ENCODE data around the gene RASSF3. TPM values are rescaled to one million over a fixed set of nuclear protein-coding genes. Genes with fewer than 3 reads are reported as not detected.

The RASSF3 gene
- total RNA-seq (2022) = 30.5 and 30.6 TPM in 2 replicates
- percentile 58 among the genes with signal in this experiment for Bru-seq, nascent RNA
- percentile 68 among the genes with signal in this experiment for BruChase-seq, experiment 1, labeled RNA remaining after a 6-hour chase
- percentile 61 among the genes with signal in this experiment for BruChase-seq, experiment 2, labeled RNA remaining after a 2-hour chase
- long read RNA-seq, transcript RASSF3-204 (5 exons, 3,492 nt) = major isoform, 41 of 45 reads
- long read RNA-seq, partial matches to known transcripts = 1 of 45 reads
- long read RNA-seq, other reads (novel, unspliced or antisense) = 3 of 45 reads

- H3K9me3 Mint-ChIP-seq (ENCODE audit: unreplicated experiment) = no peaks in the 10 kb centered on the region
- peaks cover 19% of the 10 kb centered on the region for H3K36me3 Mint-ChIP-seq (ENCODE audit: insufficient read depth, unreplicated experiment)
- intact Hi-C loops (cut with micrococcal nuclease) = loop anchor here (2.0 kb wide), 1 partner anchor 61 kb away; no protein-coding TSS in a partner anchor
- peak within 1 kb of the TSS; percentile 90 for H3K27ac Mint-ChIP-seq (ENCODE audit: low read depth, unreplicated experiment)
- ChIA-PET CTCF (interaction anchor here (0.6 to 5.1 kb wide), 14 partner anchors 14 to 1706 kb away, joined by 3 to 49 read pairs (median 5); no protein-coding TSS in a partner anchor), POLR2A (interaction anchor here (0.6 to 9.7 kb wide), 23 partner anchors 9 to 728 kb away, joined by 3 to 124 read pairs (median 5); no protein-coding TSS in a partner anchor)
- H3K4me1 Mint-ChIP-seq (ENCODE audit: insufficient read depth, unreplicated experiment) = peaks cover 14% of the 10 kb centered on the region
- H3K4me3 Mint-ChIP-seq (ENCODE audit: unreplicated experiment) = peak within 1 kb of the TSS; percentile 80
- no peak for TF ChIP-seq CTCF (IDR thresholded peaks at IDR 0.05; ENCODE audit: unreplicated experiment)
- peak; percentile 71 for DNase-seq (ENCODE audit: unreplicated experiment)
- no TSS peak for BruUV-seq (replicated peaks)
- H3K27me3 Mint-ChIP-seq (ENCODE audit: insufficient read depth, unreplicated experiment) = no peaks in the 10 kb centered on the region
Measured at GRCh38 chr12:64610079-64610659, at the start of gene RASSF3. Gene RASSF3 (plus strand): TSS chr12:64610495. CDS start chr12:64610633, 138 bp downstream.

GRCh38 chr12:64561302-64562136 lies 48.8 kb upstream of the RASSF3 start:
- Mint-ChIP-seq H3K9me3 (ENCODE audit: unreplicated experiment) (no peaks in the 10 kb centered on the region), H3K27ac (ENCODE audit: low read depth, unreplicated experiment) (peak overlapping the region; percentile 78), H3K27me3 (ENCODE audit: insufficient read depth, unreplicated experiment) (no peaks in the 10 kb centered on the region), H3K4me1 (ENCODE audit: insufficient read depth, unreplicated experiment) (peaks cover 17% of the 10 kb centered on the region), H3K36me3 (ENCODE audit: insufficient read depth, unreplicated experiment) (no peaks in the 10 kb centered on the region), H3K4me3 (ENCODE audit: unreplicated experiment) (no peak overlapping the region)
- no peak for TF ChIP-seq CTCF (IDR thresholded peaks at IDR 0.05; ENCODE audit: unreplicated experiment)
- BruUV-seq (replicated peaks) = no TSS peak
- ChIA-PET CTCF (interaction anchor here (0.5 to 4.7 kb wide), 12 partner anchors 12 to 1609 kb away, joined by 3 to 29 read pairs (median 4); partner anchors contain the start of gene TMBIM4), POLR2A (interaction anchor here (0.6 to 2.7 kb wide), 6 partner anchors 8 to 644 kb away, joined by 3 to 12 read pairs (median 6); no protein-coding TSS in a partner anchor)
- no peak for DNase-seq (ENCODE audit: unreplicated experiment)
- intact Hi-C loops (cut with micrococcal nuclease) = loop anchor here (2.0 kb wide), 2 partner anchors 47 to 117 kb away; no protein-coding TSS in a partner anchor

GRCh38 chr12:64566122-64566521 lies 44.2 kb upstream of the RASSF3 start:
- Mint-ChIP-seq H3K4me3 (ENCODE audit: unreplicated experiment) (no peak overlapping the region), H3K4me1 (ENCODE audit: insufficient read depth, unreplicated experiment) (peaks cover 5% of the 10 kb centered on the region), H3K9me3 (ENCODE audit: unreplicated experiment) (no peaks in the 10 kb centered on the region), H3K36me3 (ENCODE audit: insufficient read depth, unreplicated experiment) (no peaks in the 10 kb centered on the region), H3K27me3 (ENCODE audit: insufficient read depth, unreplicated experiment) (no peaks in the 10 kb centered on the region), H3K27ac (ENCODE audit: low read depth, unreplicated experiment) (no peak overlapping the region)
- POLR2A ChIA-PET = no interaction called here
- intact Hi-C loops (cut with micrococcal nuclease) = no loop called here
- TF ChIP-seq CTCF (IDR thresholded peaks at IDR 0.05; ENCODE audit: unreplicated experiment) = no peak
- CTCF ChIA-PET = interaction anchor here (2.2 kb wide), 1 partner anchor 17 kb away, joined by 9 read pairs; no protein-coding TSS in a partner anchor
- no peak for DNase-seq (ENCODE audit: unreplicated experiment)
- no TSS peak for BruUV-seq (replicated peaks)

All from MCF 10A (cell line).